Duodenal mucosa (tissue), 2 donors: ENCODE measurements around the gene UBE2J1.

ENCODE experiments used
- H3K27ac ChIP-seq: one replicate; pipeline ENCODE4 v1.7.0; 2013; ENCODE audit warnings: low read depth, low read length
- H3K27me3 ChIP-seq, 2 donors: one replicate each; pipeline ENCODE4 v1.7.0; 2013; ENCODE audit warnings: low read length in 2 of 2, control low read depth in 1 of 2; ENCODE audit not compliant: insufficient read depth in 2 of 2, control insufficient read depth in 1 of 2
- H3K36me3 ChIP-seq, 2 donors: one replicate each; pipeline ENCODE4 v1.7.0; 2013; ENCODE audit warnings: low read length in 2 of 2, control low read depth in 1 of 2; ENCODE audit not compliant: insufficient read depth in 2 of 2, control insufficient read depth in 1 of 2
- H3K4me1 ChIP-seq, 2 donors: one replicate each; pipeline ENCODE4 v1.7.0; 2013; ENCODE audit warnings: low read length in 2 of 2, control low read depth in 1 of 2; ENCODE audit not compliant: insufficient read depth in 2 of 2, control insufficient read depth in 1 of 2
- H3K4me3 ChIP-seq, 2 donors: one replicate each; pipeline ENCODE4 v1.7.0; 2013; ENCODE audit warnings: low read length in 2 of 2, low read depth in 1 of 2
- H3K9ac ChIP-seq, 2 donors: one replicate each; pipeline ENCODE4 v1.7.0; 2013; ENCODE audit warnings: low read length in 2 of 2, low read depth in 1 of 2
- H3K9me3 ChIP-seq, 2 donors: one replicate each; pipeline ENCODE4 v1.7.0; 2013; ENCODE audit warnings: low read length in 2 of 2, control low read depth in 1 of 2; ENCODE audit not compliant: control insufficient read depth in 1 of 2

UBE2J1 gene

DNA sequence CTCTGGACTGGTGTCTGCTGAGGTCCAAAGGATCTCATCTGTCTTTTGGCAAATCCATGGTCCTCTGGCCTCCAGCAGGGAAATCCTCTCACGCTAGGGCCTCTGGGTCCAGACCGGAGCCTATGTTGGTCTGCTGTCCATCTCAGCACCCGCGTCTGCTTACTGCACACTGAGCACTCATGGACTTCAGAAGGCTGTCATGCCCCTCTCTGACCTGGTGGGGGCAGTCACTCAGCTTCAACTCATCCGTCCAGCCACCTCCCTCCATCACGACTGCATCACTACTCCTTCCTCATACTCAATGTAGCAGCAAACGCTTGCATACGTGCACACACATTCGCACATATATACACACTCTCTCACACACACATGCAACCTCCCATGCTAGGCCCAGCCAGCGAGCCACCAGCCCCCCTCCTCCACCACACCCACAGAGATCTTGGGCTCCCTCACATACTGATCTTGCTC, 70.7 kb downstream of the UBE2J1 start:
- no peaks in the 10 kb centered on the region for H3K36me3 ChIP-seq
- H3K4me1 ChIP-seq = no peaks in the 10 kb centered on the region
- H3K27me3 ChIP-seq = no peaks in the 10 kb centered on the region
- no peaks in the 10 kb centered on the region for H3K9me3 ChIP-seq
- no peak overlapping the region for H3K4me3 ChIP-seq
- no peak overlapping the region for H3K27ac ChIP-seq
- H3K9ac ChIP-seq = no peak overlapping the region

GRCh38 chr6:89278956-89279355, 73.6 kb downstream of the UBE2J1 start:
- Histone ChIP-seq H3K9me3 (no peaks in the 10 kb centered on the region), H3K27ac (no peak overlapping the region), H3K27me3 (no peaks in the 10 kb centered on the region), H3K36me3 (no peaks in the 10 kb centered on the region), H3K4me3 (no peak overlapping the region), H3K9ac (no peak overlapping the region), H3K4me1 (no peaks in the 10 kb centered on the region)
